Kidney epithelial cell (primary cell): ENCODE data around the gene ZNF516. TPM values are rescaled to one million over a fixed set of nuclear protein-coding genes. Genes with fewer than 3 reads are reported as not detected.

Experiments
- DNase-seq: peaks from one replicate; pipeline ENCODE4 v3.0.0-alpha.2; 2010; ENCODE audit warnings: low read depth
- H3K27me3 ChIP-seq: 2 replicates; pipeline ENCODE4 v1.6.0; 2011; ENCODE audit warnings: low read length; ENCODE audit not compliant: control insufficient read depth, insufficient read depth
- H3K36me3 ChIP-seq: 2 replicates; pipeline ENCODE4 v1.5.1; 2011; ENCODE audit warnings: low read length; ENCODE audit not compliant: control insufficient read depth, insufficient read depth
- H3K4me3 ChIP-seq: 2 replicates; pipeline ENCODE4 v1.5.1; 2011; ENCODE audit warnings: low read depth, mild to moderate bottlenecking, control low read depth, low read length
- total RNA-seq: library from RNA; depleted of rRNA; stranded (reverse); fragments of >200 nt; gene quantifications from 2 replicates; pipeline ENCODE4 v1.2.3, GENCODE V29; 2015
- TF ChIP-seq, protein P1 (sequence below): IDR thresholded peaks from 2 replicates; pipeline ENCODE4 v1.5.1; 2011; ENCODE audit warnings: mild to moderate bottlenecking, moderate library complexity, low read length, control low read depth, inconsistent platforms; ENCODE audit not compliant: insufficient read depth, poor library complexity, severe bottlenecking

ZNF516 gene
- total RNA-seq, 1 donor from 2014 or later = 56.1 TPM

DNA sequence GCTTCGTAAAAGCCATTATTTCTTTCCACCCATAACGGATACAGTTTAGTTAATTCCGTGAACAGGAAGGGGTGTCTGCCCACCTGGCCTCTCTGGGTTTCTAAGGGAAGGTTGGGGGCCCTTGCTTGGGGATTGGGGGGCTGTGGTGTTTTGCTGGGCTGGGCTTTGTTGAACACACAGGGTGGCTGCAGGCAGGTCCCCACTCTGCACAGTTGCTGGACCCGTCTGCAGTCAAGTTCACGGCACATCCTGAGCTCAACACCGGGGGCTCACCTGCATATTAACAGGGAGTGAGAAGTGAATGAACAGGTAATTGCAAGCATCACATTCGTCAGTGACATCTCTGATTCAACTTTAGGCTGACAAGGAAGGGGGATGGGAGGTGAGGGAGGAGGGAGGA is 109.0 kb downstream of the ZNF516 start:
- TF ChIP-seq, protein P1, sequence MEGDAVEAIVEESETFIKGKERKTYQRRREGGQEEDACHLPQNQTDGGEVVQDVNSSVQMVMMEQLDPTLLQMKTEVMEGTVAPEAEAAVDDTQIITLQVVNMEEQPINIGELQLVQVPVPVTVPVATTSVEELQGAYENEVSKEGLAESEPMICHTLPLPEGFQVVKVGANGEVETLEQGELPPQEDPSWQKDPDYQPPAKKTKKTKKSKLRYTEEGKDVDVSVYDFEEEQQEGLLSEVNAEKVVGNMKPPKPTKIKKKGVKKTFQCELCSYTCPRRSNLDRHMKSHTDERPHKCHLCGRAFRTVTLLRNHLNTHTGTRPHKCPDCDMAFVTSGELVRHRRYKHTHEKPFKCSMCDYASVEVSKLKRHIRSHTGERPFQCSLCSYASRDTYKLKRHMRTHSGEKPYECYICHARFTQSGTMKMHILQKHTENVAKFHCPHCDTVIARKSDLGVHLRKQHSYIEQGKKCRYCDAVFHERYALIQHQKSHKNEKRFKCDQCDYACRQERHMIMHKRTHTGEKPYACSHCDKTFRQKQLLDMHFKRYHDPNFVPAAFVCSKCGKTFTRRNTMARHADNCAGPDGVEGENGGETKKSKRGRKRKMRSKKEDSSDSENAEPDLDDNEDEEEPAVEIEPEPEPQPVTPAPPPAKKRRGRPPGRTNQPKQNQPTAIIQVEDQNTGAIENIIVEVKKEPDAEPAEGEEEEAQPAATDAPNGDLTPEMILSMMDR = no peak
- DNase-seq = no peak

DNA sequence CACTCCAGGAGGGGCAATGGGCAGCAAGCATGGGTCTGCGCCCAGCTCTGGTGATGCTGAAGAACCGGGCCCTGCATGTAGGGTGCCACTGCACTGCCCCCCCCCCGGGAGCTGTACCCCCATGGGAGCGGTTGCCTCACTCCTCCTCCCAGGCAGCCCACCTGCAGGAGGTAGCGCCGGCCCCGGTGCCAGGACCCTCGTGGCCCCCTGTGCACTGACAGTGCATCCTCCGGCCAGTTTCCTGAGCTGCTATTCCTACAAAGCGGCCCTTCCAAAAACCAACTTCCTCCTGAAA is 109.4 kb downstream of the ZNF516 start:
- Histone ChIP-seq H3K4me3 (no peak overlapping the region), H3K27me3 (no peaks in the 10 kb centered on the region), H3K36me3 (no peaks in the 10 kb centered on the region)
- TF ChIP-seq, protein P1 = no peak
- no peak for DNase-seq

More for the DNA sequence above, 109.0 kb downstream of the ZNF516 start:
- Histone ChIP-seq H3K36me3 (no peaks in the 10 kb centered on the region), H3K4me3 (no peak overlapping the region), H3K27me3 (no peaks in the 10 kb centered on the region)

DNA sequence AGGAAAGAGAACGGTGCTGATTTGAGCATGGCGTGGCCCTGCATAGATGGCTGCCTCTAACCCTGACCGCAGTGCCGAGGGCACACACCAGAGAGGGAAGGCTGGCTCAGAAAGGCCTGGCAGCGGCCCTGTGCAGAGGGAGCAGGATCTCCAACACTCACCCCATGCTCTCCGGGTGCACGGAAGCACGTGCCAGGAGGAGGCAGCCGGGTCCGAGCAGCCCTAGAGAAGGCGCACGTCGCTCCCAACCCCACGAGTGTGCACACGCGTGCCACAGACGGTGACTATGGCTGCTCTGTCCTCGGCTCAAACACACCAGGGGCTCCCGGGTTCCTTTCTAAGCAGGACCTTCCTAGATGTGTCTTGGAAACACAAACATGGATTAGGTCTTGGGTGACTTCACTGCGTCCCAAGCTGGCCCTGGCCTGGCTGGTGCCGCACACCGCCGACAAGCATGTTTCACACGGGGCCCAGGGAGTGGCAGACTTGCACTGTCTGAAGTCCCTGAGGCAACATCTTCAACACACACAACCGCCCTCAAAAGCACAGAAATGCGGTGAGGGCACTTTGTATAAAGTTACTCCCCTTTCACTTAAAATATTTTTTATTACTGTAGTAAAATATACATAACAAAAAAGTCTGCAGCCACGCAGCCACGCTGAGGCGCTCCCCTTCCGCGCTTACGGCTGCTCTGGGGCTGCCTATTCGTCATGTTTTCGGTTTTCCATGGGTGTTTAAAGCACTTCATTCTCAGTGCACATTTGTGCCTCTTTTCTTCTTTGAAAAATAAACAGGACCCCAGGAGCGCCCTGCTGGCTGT is 110.0 kb downstream of the ZNF516 start:
- TF ChIP-seq, protein P1 = no peak
- H3K4me3 ChIP-seq = no peak overlapping the region
- H3K27me3 ChIP-seq = no peaks in the 10 kb centered on the region
- DNase-seq = no peak
- H3K36me3 ChIP-seq = no peaks in the 10 kb centered on the region

DNA sequence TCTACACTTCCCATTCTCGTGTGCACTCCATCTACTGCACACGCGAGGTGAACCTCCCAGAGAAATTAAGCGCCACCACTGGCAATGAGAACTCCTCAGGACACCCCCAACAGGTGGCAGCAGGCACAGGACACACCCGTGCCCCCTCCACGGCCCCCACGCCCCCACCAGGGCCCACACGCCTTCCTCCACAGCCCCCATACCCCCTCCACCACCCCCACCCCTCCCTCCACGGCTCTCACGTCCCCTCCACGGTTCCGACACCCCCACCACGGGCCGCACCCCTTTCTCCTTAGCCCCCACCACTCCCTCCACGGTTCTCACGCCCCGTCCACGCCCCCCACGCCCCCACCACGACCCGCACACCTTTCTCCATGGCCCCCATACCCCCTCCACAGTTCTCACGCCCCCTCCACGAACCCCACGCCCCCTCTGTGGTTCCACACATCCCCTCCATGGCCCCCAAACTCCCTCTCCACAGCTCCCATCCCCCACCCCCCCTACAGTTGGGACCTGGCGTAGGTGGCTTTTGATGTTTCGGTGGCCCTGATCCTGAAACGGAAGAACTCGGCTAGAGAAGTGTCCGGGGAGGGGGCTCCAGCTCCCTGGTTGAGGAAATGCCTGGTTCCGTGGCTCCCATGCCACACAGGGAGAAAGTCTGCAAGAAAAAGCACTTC is 110.8 kb downstream of the ZNF516 start:
- TF ChIP-seq, protein P1 = no peak
- H3K36me3 ChIP-seq = no peaks in the 10 kb centered on the region
- no peak overlapping the region for H3K4me3 ChIP-seq
- H3K27me3 ChIP-seq = no peaks in the 10 kb centered on the region
- DNase-seq = no peak

DNA sequence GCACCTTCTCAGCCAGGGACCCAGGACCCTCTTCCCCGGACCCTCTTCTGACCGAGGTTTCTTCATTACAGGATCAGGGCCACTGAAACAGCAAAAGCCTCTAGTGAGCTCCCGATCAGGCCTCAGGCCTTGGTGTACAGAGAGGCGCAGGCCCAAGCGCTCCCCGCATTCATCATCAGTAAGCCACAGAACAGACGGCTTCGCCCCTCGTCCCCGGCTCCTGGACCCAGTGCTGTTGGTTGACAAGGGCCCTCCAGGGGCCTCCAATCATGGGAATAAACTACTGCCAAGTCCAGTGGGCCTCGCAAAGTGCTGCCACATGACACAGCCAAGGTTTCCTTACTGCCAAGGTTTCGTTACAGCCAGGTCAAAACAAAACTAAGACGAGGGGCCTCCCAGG is 111.4 kb downstream of the ZNF516 start:
- Histone ChIP-seq H3K27me3 (no peaks in the 10 kb centered on the region), H3K4me3 (no peak overlapping the region), H3K36me3 (no peaks in the 10 kb centered on the region)
- no peak for DNase-seq
- TF ChIP-seq, protein P1 = no peak
